ENCODE measurements around the gene CAV1. TPM values are rescaled to one million over a fixed set of nuclear protein-coding genes. Genes with fewer than 3 reads are reported as not detected.

Gene CAV1
- total RNA-seq, 1 experiment from 2014 or later, result not detected

DNA sequence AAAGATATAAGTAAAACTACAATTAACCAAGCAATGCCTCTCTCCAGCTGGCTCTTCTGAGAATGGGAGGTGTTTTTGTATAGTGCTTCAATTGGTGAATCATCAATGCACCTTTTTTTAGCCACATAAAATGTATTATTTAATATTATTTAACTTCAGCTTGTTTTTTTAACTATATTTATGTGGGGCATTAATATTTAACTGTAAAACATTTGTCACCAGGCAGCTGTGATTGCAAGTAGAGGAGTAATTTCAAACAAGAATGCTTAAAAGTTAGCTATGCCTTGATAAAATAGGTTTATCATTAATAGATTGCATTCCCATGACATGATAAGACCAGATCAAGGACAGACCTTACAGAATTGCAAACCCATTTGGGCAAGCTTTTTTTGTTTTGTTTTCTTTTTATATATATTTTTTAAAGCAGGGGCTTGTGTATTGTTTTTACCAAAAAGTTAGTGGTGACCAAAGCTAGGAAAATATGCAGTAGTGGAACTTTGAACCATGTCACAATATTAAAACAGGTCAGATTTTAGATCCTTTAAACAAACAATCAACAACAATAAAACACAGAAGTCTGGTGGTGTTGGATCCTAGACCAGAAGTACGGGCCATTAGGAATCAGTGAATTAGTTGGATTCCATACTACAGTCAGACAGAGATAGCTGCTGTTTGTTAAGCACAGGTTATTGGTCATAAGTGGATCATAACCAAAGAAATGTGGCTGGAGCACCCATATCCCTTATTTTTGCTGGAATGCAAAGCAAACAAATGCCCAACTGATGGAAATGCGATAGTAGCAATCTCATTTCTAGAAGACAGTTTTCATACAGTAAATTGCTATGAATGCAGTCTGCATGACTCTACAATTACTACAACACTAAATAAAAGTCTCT, 22.4 kb upstream of the CAV1 start:
- DNase-seq (ENCODE audit: low spot score), result no peak
- in situ Hi-C loops (cut with HindIII; ENCODE audit: low sequenced_read_pairs), result no loop called here

DNA sequence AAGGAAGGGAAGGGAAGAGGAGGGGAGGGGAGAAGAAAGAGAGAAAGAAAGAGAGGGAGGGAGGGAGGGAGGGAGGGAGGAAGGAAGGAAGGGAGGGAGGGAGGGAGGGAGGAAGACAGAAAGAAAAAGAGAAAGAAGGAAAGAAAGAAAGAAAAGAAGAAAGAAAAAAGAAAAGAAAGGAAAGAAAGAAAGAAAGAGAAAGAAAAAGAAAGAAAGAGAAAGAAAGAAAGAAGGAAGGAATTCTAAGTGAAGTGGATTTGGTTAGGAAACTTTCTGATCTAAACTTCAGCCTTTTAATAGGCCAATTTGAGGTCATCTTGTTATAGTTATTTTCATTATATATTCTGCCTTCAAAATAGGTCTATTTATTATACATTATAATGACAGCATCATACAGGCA, 21.0 kb upstream of the CAV1 start:
- no peak for DNase-seq (ENCODE audit: low spot score)
- in situ Hi-C loops (cut with HindIII; ENCODE audit: low sequenced_read_pairs), result no loop called here

DNA sequence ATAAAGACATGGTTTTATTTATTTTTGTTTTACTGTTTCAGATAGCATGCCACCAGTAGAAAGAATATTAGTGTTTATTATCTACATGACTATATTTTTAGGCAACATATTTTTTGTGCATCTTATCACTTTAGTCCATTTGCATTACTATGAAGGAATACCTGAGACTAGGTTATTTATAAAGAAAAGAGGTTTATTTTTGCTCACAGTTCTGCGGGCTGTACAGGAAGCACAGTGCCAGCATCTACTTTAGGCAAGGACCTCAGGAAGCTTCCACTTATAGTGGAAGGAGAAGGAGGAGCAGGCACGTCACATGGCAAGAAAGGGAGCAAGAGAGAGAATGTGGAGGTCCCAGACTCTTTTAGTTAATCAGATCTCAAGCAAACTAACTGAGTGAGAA, 19.6 kb upstream of the CAV1 start:
- DNase-seq (ENCODE audit: low spot score), result no peak
- in situ Hi-C loops (cut with HindIII; ENCODE audit: low sequenced_read_pairs), result no loop called here

GRCh38 chr7:116505823-116506222, 19.0 kb upstream of the CAV1 start:
- in situ Hi-C loops (cut with HindIII; ENCODE audit: low sequenced_read_pairs), result no loop called here
- DNase-seq (ENCODE audit: low spot score), result no peak

GRCh38 chr7:116509982-116510579, 14.8 kb upstream of the CAV1 start:
- DNase-seq (ENCODE audit: low spot score), result no peak
- in situ Hi-C loops (cut with HindIII; ENCODE audit: low sequenced_read_pairs), result no loop called here

DNA sequence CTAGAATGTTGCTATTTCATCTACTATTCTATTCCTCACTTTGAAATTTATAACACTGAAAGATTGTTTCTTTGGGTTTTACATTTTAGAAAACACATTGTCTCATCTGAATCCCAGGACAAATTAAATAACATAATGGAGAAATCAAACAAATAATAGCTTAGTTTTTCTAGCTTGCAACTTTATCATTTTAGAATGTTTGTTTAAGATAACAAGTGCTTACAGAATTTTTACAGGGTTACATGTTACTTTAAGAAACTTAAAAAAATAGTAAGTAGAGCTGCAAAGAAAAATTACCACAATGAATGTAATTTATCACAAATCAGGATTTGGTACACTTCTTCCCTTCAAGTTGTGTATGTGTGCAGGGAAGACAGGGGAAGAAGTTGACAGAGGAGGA, 14.0 kb upstream of the CAV1 start:
- in situ Hi-C loops (cut with HindIII; ENCODE audit: low sequenced_read_pairs), result no loop called here
- DNase-seq (ENCODE audit: low spot score), result no peak

DNA sequence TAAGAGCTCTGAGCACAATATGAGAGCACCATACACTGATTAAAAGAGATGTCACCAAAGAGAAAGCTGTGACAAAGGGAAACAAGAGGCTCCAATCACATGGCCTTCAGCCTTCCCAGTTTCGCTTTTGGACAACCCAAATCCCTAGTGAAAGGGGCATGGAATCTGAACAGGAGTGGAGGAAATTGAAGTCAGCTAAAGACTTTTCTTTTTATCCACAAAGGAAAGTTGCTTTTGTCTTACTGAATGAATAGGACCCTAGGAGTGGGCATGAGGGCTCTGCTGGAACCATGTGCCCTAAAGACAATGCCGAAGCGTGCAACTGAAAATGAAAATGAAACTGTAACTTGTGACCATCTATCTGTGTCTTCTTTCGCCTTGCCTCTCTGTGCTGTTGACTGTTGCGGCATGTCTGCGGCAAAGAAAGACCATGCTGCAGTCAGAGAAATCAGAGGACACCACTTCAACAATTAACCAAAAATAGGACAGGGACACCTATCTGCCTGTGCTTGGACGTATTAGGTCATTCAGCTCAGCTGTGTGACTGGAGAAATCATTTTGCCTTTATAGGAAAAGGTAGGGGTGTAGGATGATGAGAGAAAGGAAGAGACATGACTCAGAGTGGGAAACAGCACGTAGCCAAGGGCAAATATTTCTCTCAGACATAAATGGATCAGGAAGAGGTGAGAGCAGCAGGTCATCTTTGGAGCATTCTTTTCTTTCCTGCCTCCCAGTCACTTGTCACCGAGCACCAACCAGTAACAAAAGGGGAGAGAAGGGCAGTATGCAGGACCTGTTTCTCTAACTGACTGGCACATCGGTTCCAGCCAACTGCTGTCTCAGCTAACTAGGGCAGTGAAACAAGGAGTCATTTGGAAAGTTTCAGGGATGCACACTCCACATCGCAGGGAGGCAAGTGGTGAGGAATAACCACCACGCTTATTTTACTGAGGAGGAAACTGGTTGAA, 13.0 kb upstream of the CAV1 start:
- in situ Hi-C loops (cut with HindIII; ENCODE audit: low sequenced_read_pairs), result no loop called here
- peak; percentile 7 for DNase-seq (ENCODE audit: low spot score)

- in situ Hi-C loops (cut with HindIII; ENCODE audit: low sequenced_read_pairs), result no loop called here
- no peak for DNase-seq (ENCODE audit: low spot score)
Measured at GRCh38 chr7:116512520-116513188, 12.2 kb upstream of the CAV1 start.

DNA sequence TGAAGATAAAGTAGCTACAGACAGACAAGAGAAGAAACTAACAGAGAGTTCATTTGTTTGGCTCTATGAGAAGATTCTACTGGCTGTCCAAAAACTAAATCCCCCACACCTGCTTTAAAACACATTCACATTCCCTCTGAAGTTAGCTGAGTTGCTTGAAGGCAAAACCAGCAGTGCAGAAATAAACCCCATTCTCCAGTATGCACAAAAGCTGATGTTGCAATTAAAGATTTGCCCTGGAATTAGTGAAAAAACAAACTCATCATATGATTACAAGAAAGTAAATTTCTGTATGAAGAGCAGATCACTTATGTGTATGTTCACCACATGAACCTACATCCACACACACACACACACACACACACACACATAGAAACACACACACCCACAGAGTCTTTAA, 9.3 kb upstream of the CAV1 start:
- no peak for DNase-seq (ENCODE audit: low spot score)
- in situ Hi-C loops (cut with HindIII; ENCODE audit: low sequenced_read_pairs), result no loop called here

GRCh38 chr7:116516324-116516723, 8.5 kb upstream of the CAV1 start:
- in situ Hi-C loops (cut with HindIII; ENCODE audit: low sequenced_read_pairs), result no loop called here
- no peak for DNase-seq (ENCODE audit: low spot score)

DNA sequence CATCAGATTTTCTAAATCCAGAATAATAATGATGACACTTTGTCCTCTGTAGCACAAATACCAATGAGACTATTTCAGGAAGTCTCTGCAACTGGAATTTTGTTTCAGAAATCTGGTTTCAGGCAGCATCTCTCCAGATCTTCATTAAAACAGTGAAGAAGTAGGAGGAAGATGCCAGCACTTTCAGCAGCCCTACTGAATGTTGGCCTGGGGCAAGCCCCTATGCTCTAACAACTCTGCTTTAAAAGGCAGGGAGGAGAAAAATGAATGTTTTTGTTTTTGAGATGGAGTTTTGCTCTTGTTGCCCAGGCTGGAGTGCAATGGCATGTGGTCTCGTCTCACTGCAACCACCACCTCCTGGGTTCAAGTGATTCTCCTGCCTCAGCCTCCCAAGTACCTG, 7.2 kb upstream of the CAV1 start:
- in situ Hi-C loops (cut with HindIII; ENCODE audit: low sequenced_read_pairs), result no loop called here
- no peak for DNase-seq (ENCODE audit: low spot score)

GRCh38 chr7:116518961-116519360, 5.9 kb upstream of the CAV1 start:
- in situ Hi-C loops (cut with HindIII; ENCODE audit: low sequenced_read_pairs), result no loop called here
- DNase-seq (ENCODE audit: low spot score), result no peak

DNA sequence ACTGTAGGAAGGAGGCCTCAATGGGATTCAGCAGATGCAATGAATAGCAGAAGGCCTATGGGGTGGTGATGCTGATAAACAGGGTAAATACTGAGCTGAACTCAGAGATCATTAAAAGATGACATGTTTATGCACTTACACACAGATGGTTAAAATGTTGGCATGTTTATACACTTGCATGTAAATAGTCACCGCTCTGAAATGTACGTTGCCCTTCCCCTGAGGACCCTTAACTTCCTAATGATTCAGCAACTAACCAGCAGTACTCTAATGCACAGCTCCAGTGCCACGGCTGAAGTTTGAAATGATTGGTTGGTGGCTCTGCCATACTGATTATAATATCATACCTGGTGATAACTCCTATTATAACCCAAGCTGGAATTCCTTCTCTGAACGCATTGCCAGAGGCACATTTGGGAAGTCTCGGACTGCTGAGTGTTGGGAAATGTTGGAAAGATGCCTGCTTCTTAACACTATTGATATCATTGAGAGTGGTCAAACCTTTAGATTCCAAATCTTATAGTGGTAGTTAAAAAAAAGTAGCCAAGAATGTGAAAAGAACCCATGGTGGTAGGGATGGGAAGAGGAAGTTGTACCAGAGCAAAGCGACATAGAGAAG, 3.7 kb upstream of the CAV1 start:
- in situ Hi-C loops (cut with HindIII; ENCODE audit: low sequenced_read_pairs), result no loop called here
- DNase-seq (ENCODE audit: low spot score), result no peak

DNA sequence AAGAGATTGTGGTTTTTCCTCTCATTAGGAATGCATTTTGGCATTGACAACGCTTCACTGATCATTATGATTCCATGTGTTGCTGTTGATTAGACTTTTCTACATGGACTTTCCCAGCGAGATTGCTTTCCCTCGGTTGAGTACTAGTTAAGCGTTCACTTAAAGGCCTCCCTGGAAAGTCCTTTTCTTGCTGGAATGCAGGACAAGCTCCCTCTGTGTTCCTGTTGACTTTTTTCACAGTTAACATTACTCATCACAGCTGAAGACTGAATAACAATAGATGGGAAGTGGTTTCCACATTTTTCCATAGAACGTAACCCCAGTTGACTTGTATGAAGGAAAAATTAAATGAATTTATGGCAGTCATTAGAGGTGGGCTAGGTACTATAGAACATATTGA, 2.6 kb upstream of the CAV1 start:
- DNase-seq (ENCODE audit: low spot score), result no peak
- in situ Hi-C loops (cut with HindIII; ENCODE audit: low sequenced_read_pairs), result no loop called here

DNA sequence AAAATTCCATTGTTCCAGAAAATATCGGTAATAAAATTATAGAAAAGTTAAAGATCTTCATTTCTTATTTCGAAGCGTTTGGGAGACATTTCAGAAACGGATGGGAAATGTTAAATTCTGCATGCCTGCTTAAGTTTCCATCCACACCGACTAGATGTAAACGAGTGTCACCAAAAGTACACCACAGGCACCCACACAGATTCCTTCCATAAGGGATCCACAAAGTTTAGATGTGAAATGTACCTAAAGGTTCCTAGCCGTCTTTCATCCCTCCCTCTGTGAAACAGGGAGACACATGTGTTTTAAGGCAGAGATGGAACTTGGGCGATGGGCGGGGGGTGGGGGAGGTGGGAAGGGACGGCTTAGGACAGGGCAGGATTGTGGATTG, 621 bp upstream of the CAV1 start:
- no peak for DNase-seq (ENCODE audit: low spot score)
- in situ Hi-C loops (cut with HindIII; ENCODE audit: low sequenced_read_pairs), result no loop called here

DNA sequence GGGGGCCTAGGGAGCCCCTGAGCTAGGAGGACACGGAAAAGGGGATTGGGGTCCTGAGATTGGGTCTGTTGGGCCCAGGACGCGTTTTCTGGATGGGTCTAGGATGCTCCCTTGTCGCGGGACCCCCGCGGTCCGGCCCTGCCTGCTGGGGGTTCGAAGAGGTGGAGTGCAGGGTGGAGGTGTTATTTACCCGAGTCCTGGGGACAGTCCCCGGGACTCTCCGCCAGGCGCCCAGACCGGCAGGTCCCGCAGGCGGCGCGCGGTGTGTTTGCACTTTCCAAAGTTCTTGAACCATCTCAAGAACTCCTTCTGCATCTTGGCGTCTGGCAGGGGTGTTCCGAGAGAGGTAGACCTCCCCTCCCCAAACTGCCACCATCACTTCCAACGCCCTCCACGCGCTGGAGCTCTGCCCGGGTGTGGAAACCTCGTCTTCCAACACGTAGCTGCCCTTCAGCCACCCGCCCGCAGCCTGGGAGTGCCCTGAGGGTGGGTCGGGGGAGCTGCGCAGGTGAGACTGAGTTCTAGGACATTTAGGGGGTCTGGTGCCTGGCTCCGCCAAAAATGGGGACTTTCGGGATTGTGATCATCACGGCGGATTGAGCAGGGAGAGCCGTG, 569 bp downstream of the CAV1 start:
- in situ Hi-C loops (cut with HindIII; ENCODE audit: low sequenced_read_pairs), result no loop called here
- DNase-seq (ENCODE audit: low spot score), result no peak

DNA sequence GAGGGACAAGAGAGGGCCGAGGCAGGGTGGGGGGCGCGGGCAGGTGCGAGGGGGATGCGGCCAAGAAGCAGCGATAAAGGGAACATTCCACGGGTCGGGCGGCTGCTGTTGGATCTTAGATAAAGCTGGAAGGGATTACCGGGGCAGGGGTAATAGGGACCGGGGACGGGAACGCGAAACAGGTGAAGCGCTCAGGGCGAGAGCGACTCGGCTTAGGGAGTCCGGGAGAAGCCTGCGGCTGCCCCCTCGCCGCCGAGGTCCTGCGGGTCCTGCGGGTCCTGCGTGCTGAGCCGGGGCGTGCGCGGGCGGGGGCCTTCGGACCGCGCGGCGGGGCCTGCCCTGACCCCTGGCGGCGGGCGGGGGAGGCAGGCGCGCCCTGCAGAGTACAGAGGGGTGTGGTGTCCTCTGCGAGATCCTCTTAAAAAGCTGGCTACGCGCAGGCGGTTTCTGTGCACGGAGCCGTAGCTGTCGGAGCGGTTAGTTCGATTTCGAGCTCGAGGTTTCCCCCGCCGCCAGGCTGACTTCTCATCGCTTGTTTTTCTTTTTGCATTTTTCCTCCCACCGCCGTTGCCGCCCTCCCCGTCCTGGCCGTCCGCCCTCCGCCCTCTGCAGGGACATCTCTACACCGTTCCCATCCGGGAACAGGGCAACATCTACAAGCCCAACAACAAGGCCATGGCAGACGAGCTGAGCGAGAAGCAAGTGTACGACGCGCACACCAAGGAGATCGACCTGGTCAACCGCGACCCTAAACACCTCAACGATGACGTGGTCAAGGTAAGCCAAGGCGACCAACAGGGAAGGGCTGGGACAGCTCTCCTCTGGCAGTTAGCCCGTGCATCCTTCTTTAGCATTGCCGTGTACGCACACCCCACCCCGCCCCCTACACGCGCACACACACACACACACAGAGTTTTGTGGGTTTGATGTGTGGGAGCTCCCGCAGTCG, 1.4 kb downstream of the CAV1 start:
- in situ Hi-C loops (cut with HindIII; ENCODE audit: low sequenced_read_pairs), result no loop called here
- DNase-seq (ENCODE audit: low spot score), result no peak

GRCh38 chr7:116526897-116527296, 2.1 kb downstream of the CAV1 start:
- in situ Hi-C loops (cut with HindIII; ENCODE audit: low sequenced_read_pairs), result no loop called here
- no peak for DNase-seq (ENCODE audit: low spot score)
